ENCODE measurements around the gene JOSD2. TPM values are rescaled to one million over a fixed set of nuclear protein-coding genes. Genes with fewer than 3 reads are reported as not detected.

Gene JOSD2
- polyA plus RNA-seq, 6 donors from 2014 or later = 9.8 to 20.7 (median 12.2) TPM

Other genes starting within 250 kb of the JOSD2 start
- under 1 TPM in 2 of 6 donors, not detected in 4; 0.08 to 0.12 TPM for gene KCNC3, start 181.8 kb downstream of the JOSD2 start, polyA plus RNA-seq (ENCODE audit: low read depth in 6 of 6)
- 1 to 10 TPM in 3 of 6 donors, under 1 TPM in 2, not detected in 1; 0.38 to 1.8 (median 1.1) TPM for gene NAPSA, start 145.6 kb downstream of the JOSD2 start, polyA plus RNA-seq (ENCODE audit: low read depth in 6 of 6)
- 100 to 1,000 TPM in 1 of 6 donors, 10 to 100 TPM in 5; 70.9 to 115 (median 76.1) TPM for gene NR1H2, start 134.7 kb downstream of the JOSD2 start, polyA plus RNA-seq (ENCODE audit: low read depth in 6 of 6)
- 10 to 100 TPM; 22.9 to 46.7 (median 32.1) TPM for gene POLD1, start 126.8 kb downstream of the JOSD2 start, polyA plus RNA-seq (ENCODE audit: low read depth in 6 of 6)
- gene SPIB, start 92.3 kb downstream of the JOSD2 start, polyA plus RNA-seq (ENCODE audit: low read depth in 6 of 6) = 100 to 1,000 TPM; 218 to 343 (median 286) TPM
- gene MYBPC2, start 78.3 kb downstream of the JOSD2 start, polyA plus RNA-seq (ENCODE audit: low read depth in 6 of 6) = 1 to 10 TPM in 3 of 6 donors, under 1 TPM in 2, not detected in 1; 0.44 to 6.6 (median 1.2) TPM
- gene EMC10, start 34.7 kb downstream of the JOSD2 start, polyA plus RNA-seq (ENCODE audit: low read depth in 6 of 6) = 10 to 100 TPM in 1 of 6 donors, 1 to 10 TPM in 5; 7.0 to 11.9 (median 8.6) TPM
- 1 to 10 TPM in 1 of 6 donors, under 1 TPM in 4, not detected in 1; 0.38 to 2.2 (median 0.50) TPM for gene GARIN5A, start 34.3 kb downstream of the JOSD2 start, polyA plus RNA-seq (ENCODE audit: low read depth in 6 of 6)
- gene ASPDH, start 2.7 kb upstream of the JOSD2 start, polyA plus RNA-seq (ENCODE audit: low read depth in 6 of 6) = not detected
- gene LRRC4B, start 57.2 kb upstream of the JOSD2 start, polyA plus RNA-seq (ENCODE audit: low read depth in 6 of 6) = under 1 TPM in 1 of 6 donors, not detected in 5; 0.10 TPM
- gene SYT3, start 128.7 kb upstream of the JOSD2 start, polyA plus RNA-seq (ENCODE audit: low read depth in 6 of 6) = under 1 TPM in 1 of 6 donors, not detected in 5; 0.11 TPM
- gene C19orf81, start 138.3 kb upstream of the JOSD2 start, polyA plus RNA-seq (ENCODE audit: low read depth in 6 of 6) = 1 to 10 TPM in 2 of 6 donors, not detected in 4; 1.1 to 1.2 TPM
- gene SHANK1, start 208.6 kb upstream of the JOSD2 start, polyA plus RNA-seq (ENCODE audit: low read depth in 6 of 6) = not detected
- gene CLEC11A, start 212.2 kb upstream of the JOSD2 start, polyA plus RNA-seq (ENCODE audit: low read depth in 6 of 6) = 1 to 10 TPM in 2 of 6 donors, under 1 TPM in 4; 0.49 to 1.1 (median 0.69) TPM

Data from naive B cell (primary cell).